ENCODE results near the gene TMEM238L. TPM values are rescaled to one million over a fixed set of nuclear protein-coding genes. Genes with fewer than 3 reads are reported as not detected.

The TMEM238L gene
- total and polyA plus RNA-seq, 2 of the 4 experiments (the other 2 are of a cell fraction), result not detected

DNA sequence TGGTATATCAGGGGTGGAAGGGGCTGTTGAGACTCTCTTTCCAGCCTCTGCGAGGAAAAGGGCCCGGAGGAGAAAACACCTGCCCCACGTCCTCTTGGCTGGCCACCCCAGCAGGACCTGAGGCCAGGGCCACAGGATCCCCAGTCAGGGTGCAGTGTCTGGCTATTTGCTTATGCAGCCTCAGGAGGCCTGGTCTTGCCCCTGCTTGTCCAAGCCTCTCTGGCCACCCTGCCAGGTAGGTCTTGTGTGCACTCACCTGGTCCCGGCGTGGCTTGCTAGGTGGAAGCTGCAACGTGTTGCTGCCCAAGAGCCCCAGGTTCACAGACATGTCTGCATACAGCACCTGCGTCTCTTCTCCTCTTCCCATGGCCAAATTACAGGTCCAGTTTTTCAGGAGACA lies 549 bp downstream of the TMEM238L start:
- Histone ChIP-seq H2BK20ac (ENCODE audit: low read depth, low read length) (no peak overlapping the region), H3K4me3 (ENCODE audit: insufficient read depth, low read depth, low read length) (no peak overlapping the region), H3K4me1 (ENCODE audit: control insufficient read depth, insufficient read depth, low read length) (no peaks in the 10 kb centered on the region), H2BK5ac (ENCODE audit: low read depth, low read length, poor library complexity, severe bottlenecking) (no peak overlapping the region), H3K23ac (ENCODE audit: low read depth, low read length) (no peak overlapping the region), H3K9me1 (ENCODE audit: insufficient read depth, low read length) (no peaks in the 10 kb centered on the region), H4K5ac (ENCODE audit: low read depth, low read length) (no peak overlapping the region), H3K36me3 (ENCODE audit: control insufficient read depth, insufficient read depth, low read length) (no peaks in the 10 kb centered on the region), H2AFZ (replicated peaks; ENCODE audit: low read length, poor library complexity) (no peak overlapping the region), H3K27ac (ENCODE audit: insufficient read depth, low read length) (no peak overlapping the region), H3K79me1 (ENCODE audit: low read depth in 1 of 2, low read length in 2 of 2) (no peaks in the 10 kb centered on the region), H3K56ac (ENCODE audit: extremely low read depth, insufficient read depth, low read length) (no peak overlapping the region), H3K9ac (ENCODE audit: low read depth, low read length) (no peak overlapping the region), H2AK9ac (replicated peaks; ENCODE audit: low read depth, low read length, poor library complexity) (no peak overlapping the region), H3K18ac (ENCODE audit: low read depth, low read length) (no peak overlapping the region), H2BK120ac (ENCODE audit: low read depth, low read length) (no peak overlapping the region), H3K4me2 (ENCODE audit: low read depth, low read length) (no peak overlapping the region), H3K14ac (replicated peaks; ENCODE audit: low read depth, low read length) (no peak overlapping the region), H4K8ac (ENCODE audit: low read depth in 2 of 2, low read length in 2 of 2) (no peak overlapping the region), H4K20me1 (ENCODE audit: insufficient read depth, low read length) (no peaks in the 10 kb centered on the region), H2BK15ac (ENCODE audit: low read depth, low read length) (no peak overlapping the region), H3K27me3 (ENCODE audit: control insufficient read depth, insufficient read depth, low read length) (no peaks in the 10 kb centered on the region), H4K91ac (ENCODE audit: insufficient read depth, low read depth, low read length) (no peak overlapping the region), H3K4ac (ENCODE audit: low read depth, low read length) (no peak overlapping the region), H2AK5ac (ENCODE audit: low read depth, low read length) (no peak overlapping the region), H3K9me3 (ENCODE audit: control insufficient read depth, insufficient read depth, low read length) (no peaks in the 10 kb centered on the region)
- POLR2A ChIA-PET (ENCODE audit: unreplicated experiment), result no interaction called here
- TF ChIP-seq MAFK (IDR thresholded peaks at IDR 0.05; ENCODE audit: low read depth, low read length), result no peak
- in situ Hi-C loops (cut with MboI; ENCODE audit: low sequenced_read_pairs), result no loop called here
- dilution Hi-C loops (cut with HindIII; ENCODE audit: low sequenced_read_pairs, unreplicated experiment), result no loop called here
- no TSS peak for BruUV-seq (replicated peaks)
- ATAC-seq (ENCODE audit: low read depth) (no peak), DNase-seq (no peak)
- CTCF ChIA-PET, result no interaction called here
- WGBS, 2 experiments (ENCODE audit: extremely low coverage in 2 of 2, insufficient read length in 1 of 2), result 67% methylated on average over 3 of the region's 7 CpGs; no CpG with 5 or more reads in 1 of the 2 experiments
- intact Hi-C loops (cut with micrococcal nuclease), result no loop called here

All from IMR-90 (cell line).